Naive thymus-derived CD8-positive, alpha-beta T cell (primary cell): ENCODE data around the gene AHDC1. TPM values are rescaled to one million over a fixed set of nuclear protein-coding genes. Genes with fewer than 3 reads are reported as not detected.

ENCODE experiments used
- ATAC-seq, 2 donors: fragments of 150-1000 bp; cut with Tn5 transposase in 1 of 2; sonication (Bioruptor Pico), chemical (Tn5 transposase) in 1 of 2; 1 replicate in 1 of 2; 2 replicates in 1 of 2; pipeline ENCODE4 v1.10.0; 2021; ENCODE audit warnings: mild to moderate bottlenecking in 2 of 2, moderate library complexity in 2 of 2
- POLR2A ChIA-PET: fragments of 350-600 bp; sonication (Branson Sonifier 250); formaldehyde crosslinking; loops from one replicate; lab custom pipeline; 2021; ENCODE audit warnings: antibody characterized with exemption; lab: Charles Lee
- DNase-seq, 10 donors: peaks; one replicate each; pipeline versions ENCODE4 v3.0.0 to v3.0.0-alpha.2; 2020 to 2022
- H3K27ac Mint-ChIP-seq, 10 donors: one replicate each; pipeline ENCODE4 v1.8.0; 2020 to 2022; ENCODE audit warnings: mild to moderate bottlenecking in 10 of 10, mixed read lengths in 10 of 10, moderate library complexity in 4 of 10, inconsistent platforms in 1 of 10
- H3K27me3 Mint-ChIP-seq, 5 donors: one replicate each; pipeline ENCODE4 v1.8.0; 2021 to 2022; ENCODE audit warnings: mixed read lengths in 5 of 5
- H3K36me3 Mint-ChIP-seq, 3 donors: one replicate each; pipeline ENCODE4 v1.8.0; 2020 to 2022; ENCODE audit warnings: mixed read lengths in 3 of 3, mild to moderate bottlenecking in 2 of 3, inconsistent platforms in 1 of 3
- H3K4me1 Mint-ChIP-seq, 4 donors: one replicate each; pipeline ENCODE4 v1.8.0; 2021 to 2022; ENCODE audit warnings: mixed read lengths in 4 of 4
- H3K4me3 Mint-ChIP-seq, 10 donors: one replicate each; pipeline ENCODE4 v1.8.0; 2020 to 2022; ENCODE audit warnings: mild to moderate bottlenecking in 10 of 10, mixed read lengths in 10 of 10, moderate library complexity in 6 of 10, inconsistent platforms in 1 of 10
- H3K9me3 Mint-ChIP-seq, 9 donors: one replicate each; pipeline ENCODE4 v1.8.0; 2020 to 2022; ENCODE audit warnings: mixed read lengths in 9 of 9, mild to moderate bottlenecking in 3 of 9, inconsistent platforms in 1 of 9, moderate library complexity in 1 of 9
- polyA plus RNA-seq, 3 donors: library from polyadenylated mRNA; unstranded; fragments of 300-500 nt; fragmentation: Illumina TruSeq; gene quantifications; one replicate each; pipeline ENCODE4 v1.2.3, GENCODE V29; 2021
- total RNA-seq, 8 experiments: library from RNA in 2 of 8; stranded (reverse) in 2 of 8; gene quantifications; one replicate each; pipeline ENCODE4 v1.2.3 and lab custom pipeline; 2021 to 2026

AHDC1 gene
- total and polyA plus RNA-seq, 5 experiments from 2014 or later = 0.57 to 24.7 (median 2.4) TPM

GRCh38 chr1:27609210-27609555, 5.2 kb upstream of the AHDC1 start:
- H3K4me1 Mint-ChIP-seq = peaks cover 26 to 43% (median 40%) of the 10 kb centered on the region in 4 donors
- no peaks in the 10 kb centered on the region for H3K36me3 Mint-ChIP-seq
- H3K9me3 Mint-ChIP-seq = no peaks in the 10 kb centered on the region
- POLR2A ChIA-PET = interaction anchor here (0.6 to 17.1 kb wide), 8 partner anchors 8 to 259 kb away, joined by 3 to 263 read pairs (median 6); no protein-coding TSS in a partner anchor
- no peaks in the 10 kb centered on the region for H3K27me3 Mint-ChIP-seq
- no peak overlapping the region for H3K27ac Mint-ChIP-seq
- ATAC-seq = no peak
- H3K4me3 Mint-ChIP-seq = no peak overlapping the region
- DNase-seq = no peak

DNA sequence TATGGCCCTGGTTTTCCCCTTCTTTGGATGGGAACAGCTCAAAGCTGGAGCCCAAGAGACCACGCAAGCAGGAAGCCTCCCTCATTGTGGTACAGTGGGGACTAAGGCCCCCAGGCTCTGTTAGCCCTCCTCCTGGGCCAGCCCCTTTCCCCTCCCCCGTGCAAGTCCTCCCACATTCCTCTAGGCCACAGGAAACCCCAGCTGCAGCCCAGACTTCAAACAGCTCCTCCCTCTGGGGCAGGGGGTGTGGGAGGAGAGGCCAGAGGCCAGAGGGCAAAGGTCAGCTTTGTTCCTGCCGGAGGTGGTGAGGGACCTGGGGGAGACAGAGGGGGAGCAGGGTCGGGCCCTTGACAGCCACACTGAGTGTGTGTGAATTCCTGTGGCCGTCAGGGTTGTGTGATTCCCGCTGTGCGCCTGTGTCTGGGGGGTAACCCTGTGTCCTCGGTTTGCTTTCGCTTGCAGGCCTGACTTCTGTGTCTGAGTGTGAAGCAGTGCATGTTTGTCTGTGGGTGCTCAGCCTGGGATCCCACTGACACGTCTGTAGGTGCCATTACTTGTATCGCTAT, 3.4 kb upstream of the AHDC1 start:
- POLR2A ChIA-PET = interaction anchor here (0.9 to 17.1 kb wide), 9 partner anchors 10 to 311 kb away, joined by 3 to 263 read pairs (median 8); partner anchors contain the start of gene PPP1R8
- no peaks in the 10 kb centered on the region for H3K36me3 Mint-ChIP-seq
- H3K9me3 Mint-ChIP-seq = no peaks in the 10 kb centered on the region
- H3K4me3 Mint-ChIP-seq = no peak overlapping the region
- H3K27ac Mint-ChIP-seq = peak overlapping the region in 2 of 10 donors; percentile 75 to 79
- H3K4me1 Mint-ChIP-seq = peaks cover 21 to 40% (median 26%) of the 10 kb centered on the region in 4 donors
- DNase-seq = no peak
- no peaks in the 10 kb centered on the region for H3K27me3 Mint-ChIP-seq
- ATAC-seq = no peak

DNA sequence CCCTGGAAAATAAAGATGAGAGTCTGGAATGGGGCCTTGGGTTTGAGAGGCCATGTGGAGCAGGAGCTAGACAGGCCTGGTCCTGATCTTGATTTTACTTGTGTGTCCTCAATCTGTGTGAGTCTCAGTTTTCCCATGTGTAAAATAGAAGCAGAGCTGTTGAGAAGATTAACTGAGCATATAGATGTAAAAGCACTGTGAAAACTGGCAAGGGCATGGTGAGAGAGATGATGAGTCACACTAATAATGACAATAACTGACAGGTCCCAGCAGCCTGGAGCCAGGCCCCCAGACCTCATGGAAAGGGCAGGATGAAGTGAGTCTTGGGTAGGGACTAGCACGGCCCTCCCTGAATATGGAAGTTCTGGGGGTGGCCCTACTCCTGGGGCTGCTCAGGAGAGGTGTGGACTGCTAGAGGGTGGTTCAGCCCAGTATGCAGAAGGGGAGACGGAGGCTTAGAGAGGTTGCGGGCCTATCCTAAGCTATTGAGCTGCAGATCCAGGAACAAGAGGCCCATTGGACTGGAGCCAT, 2.8 kb upstream of the AHDC1 start:
- H3K4me3 Mint-ChIP-seq = peak overlapping the region in 3 of 10 donors; percentile 2 to 56 (median 14)
- H3K36me3 Mint-ChIP-seq = no peaks in the 10 kb centered on the region
- H3K27ac Mint-ChIP-seq = peak overlapping the region in 9 of 10 donors; percentile 34 to 95 (median 77)
- H3K4me1 Mint-ChIP-seq = peaks cover 19 to 35% (median 25%) of the 10 kb centered on the region in 4 donors
- POLR2A ChIA-PET = interaction anchor here (0.9 to 17.1 kb wide), 8 partner anchors 13 to 224 kb away, joined by 3 to 263 read pairs (median 6); partner anchors contain the start of gene PPP1R8
- ATAC-seq (no peak), DNase-seq (no peak)
- H3K9me3 Mint-ChIP-seq = no peaks in the 10 kb centered on the region
- H3K27me3 Mint-ChIP-seq = no peaks in the 10 kb centered on the region

GRCh38 chr1:27605796-27606707, 2.1 kb upstream of the AHDC1 start:
- H3K4me3 Mint-ChIP-seq = peak overlapping the region; percentile 26 to 95 (median 79)

GRCh38 chr1:27605300-27605766, 1.4 kb upstream of the AHDC1 start:
- Mint-ChIP-seq H3K36me3 (no peaks in the 10 kb centered on the region), H3K4me1 (peaks cover 20 to 41% (median 30%) of the 10 kb centered on the region in 4 donors), H3K9me3 (no peaks in the 10 kb centered on the region), H3K27me3 (no peaks in the 10 kb centered on the region), H3K4me3 (peak overlapping the region; percentile 47 to 95 (median 88)), H3K27ac (peak overlapping the region in 6 of 10 donors; percentile 27 to 95 (median 52))
- ATAC-seq (no peak), DNase-seq (no peak)
- POLR2A ChIA-PET = interaction anchor here (1.0 to 17.1 kb wide), 7 partner anchors 15 to 204 kb away, joined by 3 to 263 read pairs (median 6); no protein-coding TSS in a partner anchor

More at GRCh38 chr1:27605796-27606707, 2.1 kb upstream of the AHDC1 start:
- H3K27me3 Mint-ChIP-seq = no peaks in the 10 kb centered on the region
- peak; percentile 39 to 85 (median 62) for DNase-seq
- no peak for ATAC-seq
- H3K4me1 Mint-ChIP-seq = peaks cover 17 to 34% (median 28%) of the 10 kb centered on the region in 4 donors
- peak overlapping the region; percentile 3 to 95 (median 76) for H3K27ac Mint-ChIP-seq
- H3K9me3 Mint-ChIP-seq = no peaks in the 10 kb centered on the region
- no peaks in the 10 kb centered on the region for H3K36me3 Mint-ChIP-seq
- POLR2A ChIA-PET = interaction anchor here (0.9 to 17.1 kb wide), 8 partner anchors 14 to 205 kb away, joined by 3 to 263 read pairs (median 6); no protein-coding TSS in a partner anchor

DNA sequence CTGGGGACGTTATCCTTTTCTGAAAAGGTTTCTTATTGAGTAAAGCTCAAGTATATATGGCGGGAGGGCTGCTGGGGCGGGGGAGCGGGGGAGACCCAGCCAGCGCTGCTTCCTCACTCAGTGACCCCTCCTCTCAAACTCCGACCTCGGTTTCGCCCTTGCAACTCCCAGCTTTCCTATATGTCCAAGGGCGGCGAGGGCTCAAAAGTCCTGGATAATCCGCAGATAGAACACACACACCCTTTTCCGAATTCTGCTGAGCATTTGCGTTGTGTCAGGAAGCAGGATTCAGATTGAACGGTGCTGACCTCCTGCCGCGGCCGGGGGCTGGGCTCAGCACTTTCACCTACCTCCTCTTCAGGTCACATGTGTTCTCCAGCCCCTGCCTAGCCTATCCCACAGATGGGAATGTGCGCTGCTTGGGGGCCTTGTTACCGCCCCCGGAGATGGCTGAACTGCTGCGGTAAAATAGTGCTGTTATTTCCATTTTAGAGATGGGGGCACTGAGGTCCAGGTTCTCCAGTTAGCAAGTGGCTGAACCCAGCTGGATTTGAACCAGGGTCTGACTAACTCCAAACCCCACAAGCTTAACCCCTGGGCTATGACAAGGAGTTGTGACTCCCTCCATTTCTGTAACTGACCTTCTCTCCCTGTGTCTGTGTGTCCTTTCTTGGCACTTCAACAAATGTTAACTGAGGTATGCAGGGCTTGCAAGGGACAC, 795 bp upstream of the AHDC1 start:
- peaks cover 26 to 47% (median 34%) of the 10 kb centered on the region in 4 donors for H3K4me1 Mint-ChIP-seq
- ATAC-seq (no peak), DNase-seq (no peak)
- no peaks in the 10 kb centered on the region for H3K36me3 Mint-ChIP-seq
- POLR2A ChIA-PET = interaction anchor here (0.8 to 17.1 kb wide), 17 partner anchors 9 to 272 kb away, joined by 3 to 263 read pairs (median 5); partner anchors contain the start of gene WASF2
- H3K27me3 Mint-ChIP-seq = no peaks in the 10 kb centered on the region
- no peaks in the 10 kb centered on the region for H3K9me3 Mint-ChIP-seq
- H3K27ac Mint-ChIP-seq = peak overlapping the region in 6 of 10 donors; percentile 60 to 90 (median 82)
- H3K4me3 Mint-ChIP-seq = peak overlapping the region; percentile 88 to 96 (median 90)

GRCh38 chr1:27603309-27603680, 649 bp downstream of the AHDC1 start:
- Mint-ChIP-seq H3K4me1 (peaks cover 26 to 61% (median 39%) of the 10 kb centered on the region in 4 donors), H3K4me3 (peak overlapping the region; percentile 89 to 96 (median 92)), H3K27ac (peak overlapping the region in 6 of 10 donors; percentile 46 to 95 (median 92)), H3K36me3 (no peaks in the 10 kb centered on the region), H3K9me3 (no peaks in the 10 kb centered on the region), H3K27me3 (no peaks in the 10 kb centered on the region)
- ATAC-seq = peak; percentile 21 to 36
- POLR2A ChIA-PET = interaction anchor here (0.6 to 17.1 kb wide), 12 partner anchors 11 to 270 kb away, joined by 3 to 263 read pairs (median 6); partner anchors contain the start of gene WASF2
- DNase-seq = peak in 4 of 10 donors; percentile 22 to 49 (median 34)

GRCh38 chr1:27602462-27603308, 1.3 kb downstream of the AHDC1 start:
- H3K4me1 Mint-ChIP-seq = peaks cover 26 to 62% (median 41%) of the 10 kb centered on the region in 4 donors
- POLR2A ChIA-PET = interaction anchor here (0.8 to 2.6 kb wide), 10 partner anchors 34 to 202 kb away, joined by 3 to 16 read pairs (median 6); partner anchors contain the start of gene WASF2
- no peaks in the 10 kb centered on the region for H3K36me3 Mint-ChIP-seq
- ATAC-seq = peak in 1 of 2 donors; percentile 3
- H3K9me3 Mint-ChIP-seq = no peaks in the 10 kb centered on the region
- peak in 8 of 10 donors; percentile 24 to 75 (median 50) for DNase-seq
- H3K4me3 Mint-ChIP-seq = peak overlapping the region; percentile 79 to 96 (median 87)
- H3K27me3 Mint-ChIP-seq = no peaks in the 10 kb centered on the region
- peak overlapping the region; percentile 38 to 91 (median 84) for H3K27ac Mint-ChIP-seq

DNA sequence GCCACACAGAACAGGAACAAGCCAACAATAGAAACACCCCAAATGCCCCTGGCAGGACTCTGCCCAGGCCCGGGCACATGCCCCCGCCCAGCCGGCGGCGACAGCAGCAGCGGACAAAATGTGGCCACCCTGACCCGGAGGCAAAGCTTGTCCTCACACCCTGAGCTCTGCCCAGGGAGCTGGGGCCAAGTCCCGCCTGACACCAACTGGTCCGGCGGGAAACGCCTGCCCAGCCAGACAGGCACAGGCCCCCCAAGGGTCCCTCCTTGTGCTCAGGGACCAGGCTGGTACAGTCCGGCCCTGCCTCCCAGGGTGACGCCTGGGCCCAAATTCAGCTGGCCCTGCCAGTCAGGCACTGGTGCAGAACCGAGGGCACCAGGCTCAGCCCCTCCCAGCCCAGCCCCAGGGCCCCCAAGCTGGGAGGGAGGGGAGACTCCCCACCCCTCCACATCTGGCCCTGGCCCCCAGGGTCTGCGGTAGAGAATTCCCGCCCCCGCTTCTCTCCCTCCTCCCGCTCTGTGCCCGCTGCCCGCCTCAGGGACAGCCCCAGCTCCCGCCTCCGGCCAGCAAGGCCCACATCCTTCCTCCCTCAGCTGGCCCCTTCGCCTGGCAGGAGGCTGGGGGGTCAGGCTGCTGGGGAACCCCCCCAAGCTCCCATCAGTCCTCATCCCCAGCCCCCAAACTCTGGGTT, 2.0 kb downstream of the AHDC1 start:
- no peak for DNase-seq
- Mint-ChIP-seq H3K36me3 (no peaks in the 10 kb centered on the region), H3K4me1 (peaks cover 26 to 61% (median 40%) of the 10 kb centered on the region in 4 donors), H3K27me3 (no peaks in the 10 kb centered on the region), H3K27ac (peak overlapping the region; percentile 56 to 91 (median 86)), H3K9me3 (no peaks in the 10 kb centered on the region), H3K4me3 (peak overlapping the region; percentile 75 to 92 (median 84))
- POLR2A ChIA-PET = interaction anchor here (0.8 to 2.6 kb wide), 8 partner anchors 33 to 201 kb away, joined by 3 to 13 read pairs (median 6); no protein-coding TSS in a partner anchor
- ATAC-seq = no peak

GRCh38 chr1:27601321-27601770, 2.6 kb downstream of the AHDC1 start:
- no peaks in the 10 kb centered on the region for H3K9me3 Mint-ChIP-seq
- DNase-seq = no peak
- H3K27ac Mint-ChIP-seq = peak overlapping the region in 6 of 10 donors; percentile 26 to 90 (median 70)
- peak overlapping the region; percentile 3 to 89 (median 72) for H3K4me3 Mint-ChIP-seq
- no peak for ATAC-seq
- peaks cover 20 to 56% (median 36%) of the 10 kb centered on the region in 4 donors for H3K4me1 Mint-ChIP-seq
- H3K27me3 Mint-ChIP-seq = no peaks in the 10 kb centered on the region
- no peaks in the 10 kb centered on the region for H3K36me3 Mint-ChIP-seq
- POLR2A ChIA-PET = interaction anchor here (0.6 to 2.6 kb wide), 9 partner anchors 20 to 109 kb away, joined by 3 to 13 read pairs (median 4); no protein-coding TSS in a partner anchor
